Naive thymus-derived CD8-positive, alpha-beta T cell (primary cell): ENCODE data around the gene MAL. TPM values are rescaled to one million over a fixed set of nuclear protein-coding genes. Genes with fewer than 3 reads are reported as not detected.

ENCODE experiments used
- ATAC-seq, 2 donors: fragments of 150-1000 bp; cut with Tn5 transposase in 1 of 2; sonication (Bioruptor Pico), chemical (Tn5 transposase) in 1 of 2; 1 replicate in 1 of 2; 2 replicates in 1 of 2; pipeline ENCODE4 v1.10.0; 2021; ENCODE audit warnings: mild to moderate bottlenecking in 2 of 2, moderate library complexity in 2 of 2
- POLR2A ChIA-PET: fragments of 350-600 bp; sonication (Branson Sonifier 250); formaldehyde crosslinking; loops from one replicate; lab custom pipeline; 2021; ENCODE audit warnings: antibody characterized with exemption; lab: Charles Lee
- DNase-seq, 10 donors: peaks; one replicate each; pipeline versions ENCODE4 v3.0.0 to v3.0.0-alpha.2; 2020 to 2022
- H3K27ac Mint-ChIP-seq, 10 donors: one replicate each; pipeline ENCODE4 v1.8.0; 2020 to 2022; ENCODE audit warnings: mild to moderate bottlenecking in 10 of 10, mixed read lengths in 10 of 10, moderate library complexity in 4 of 10, inconsistent platforms in 1 of 10
- H3K27me3 Mint-ChIP-seq, 5 donors: one replicate each; pipeline ENCODE4 v1.8.0; 2021 to 2022; ENCODE audit warnings: mixed read lengths in 5 of 5
- H3K36me3 Mint-ChIP-seq, 3 donors: one replicate each; pipeline ENCODE4 v1.8.0; 2020 to 2022; ENCODE audit warnings: mixed read lengths in 3 of 3, mild to moderate bottlenecking in 2 of 3, inconsistent platforms in 1 of 3
- H3K4me1 Mint-ChIP-seq, 4 donors: one replicate each; pipeline ENCODE4 v1.8.0; 2021 to 2022; ENCODE audit warnings: mixed read lengths in 4 of 4
- H3K4me3 Mint-ChIP-seq, 10 donors: one replicate each; pipeline ENCODE4 v1.8.0; 2020 to 2022; ENCODE audit warnings: mild to moderate bottlenecking in 10 of 10, mixed read lengths in 10 of 10, moderate library complexity in 6 of 10, inconsistent platforms in 1 of 10
- H3K9me3 Mint-ChIP-seq, 9 donors: one replicate each; pipeline ENCODE4 v1.8.0; 2020 to 2022; ENCODE audit warnings: mixed read lengths in 9 of 9, mild to moderate bottlenecking in 3 of 9, inconsistent platforms in 1 of 9, moderate library complexity in 1 of 9
- polyA plus RNA-seq, 3 donors: library from polyadenylated mRNA; unstranded; fragments of 300-500 nt; fragmentation: Illumina TruSeq; gene quantifications; one replicate each; pipeline ENCODE4 v1.2.3, GENCODE V29; 2021
- total RNA-seq, 8 experiments: library from RNA in 2 of 8; stranded (reverse) in 2 of 8; gene quantifications; one replicate each; pipeline ENCODE4 v1.2.3 and lab custom pipeline; 2021 to 2026

Gene MAL
- 100 to 1,000 TPM; 116 to 117 TPM for total RNA-seq
- polyA plus RNA-seq, result 100 to 1,000 TPM; 158 to 284 (median 273) TPM
- 5.0 to 69.4 (median 55.5) reads per million in 6 experiments for total RNA-seq (lab: John Stamatoyannopoulos, UW)

- Mint-ChIP-seq H3K4me3 (peak within 1 kb of the TSS; percentile 92 to 100 (median 99)), H3K27me3 (peaks cover 0 to 11% (median 0%) of the 10 kb centered on the region in 5 donors), H3K4me1 (peaks cover 44 to 80% (median 71%) of the 10 kb centered on the region in 4 donors), H3K9me3 (no peaks in the 10 kb centered on the region), H3K27ac (peak within 1 kb of the TSS; percentile 96 to 100 (median 97)), H3K36me3 (peaks cover 0 to 15% (median 3%) of the 10 kb centered on the region in 3 donors)
- POLR2A ChIA-PET, result interaction anchor here (1.0 to 14.4 kb wide), 11 partner anchors 9 to 139 kb away, joined by 3 to 944 read pairs (median 22); partner anchors contain the start of genes MRPS5 and ZNF514
- DNase-seq (peak; percentile 40 to 76 (median 58)), ATAC-seq (peak; percentile 57 to 60)
Observed at GRCh38 chr2:95025406-95026319, at the start of gene MAL. MAL (plus strand) TSS chr2:95025708; CDS start chr2:95025793, 85 bp downstream.

GRCh38 chr2:94977826-94978225, 47.7 kb upstream of the MAL start:
- Mint-ChIP-seq H3K27ac (no peak overlapping the region), H3K4me3 (no peak overlapping the region), H3K9me3 (peaks cover 0 to 3% (median 0%) of the 10 kb centered on the region in 9 donors), H3K27me3 (peaks cover 10 to 43% (median 16%) of the 10 kb centered on the region in 5 donors), H3K36me3 (no peaks in the 10 kb centered on the region), H3K4me1 (no peaks in the 10 kb centered on the region)
- POLR2A ChIA-PET, result no interaction called here
- ATAC-seq, result no peak
- no peak for DNase-seq

- ATAC-seq, result no peak
- no peaks in the 10 kb centered on the region for H3K4me1 Mint-ChIP-seq
- no peaks in the 10 kb centered on the region for H3K9me3 Mint-ChIP-seq
- DNase-seq, result no peak
- H3K4me3 Mint-ChIP-seq, result no peak overlapping the region
- no peak overlapping the region for H3K27ac Mint-ChIP-seq
- peaks cover 7 to 44% (median 15%) of the 10 kb centered on the region in 5 donors for H3K27me3 Mint-ChIP-seq
- no peaks in the 10 kb centered on the region for H3K36me3 Mint-ChIP-seq
- POLR2A ChIA-PET, result no interaction called here
Observed at GRCh38 chr2:94978917-94979316, 46.6 kb upstream of the MAL start.

GRCh38 chr2:94979406-94980375, 45.8 kb upstream of the MAL start:
- no peak for ATAC-seq

GRCh38 chr2:94980406-94980805, 45.1 kb upstream of the MAL start:
- ATAC-seq (no peak), DNase-seq (no peak)
- Mint-ChIP-seq H3K4me1 (no peaks in the 10 kb centered on the region), H3K9me3 (no peaks in the 10 kb centered on the region), H3K4me3 (no peak overlapping the region), H3K27ac (no peak overlapping the region), H3K27me3 (peaks cover 4 to 50% (median 17%) of the 10 kb centered on the region in 5 donors), H3K36me3 (no peaks in the 10 kb centered on the region)
- POLR2A ChIA-PET, result no interaction called here

More at GRCh38 chr2:94979406-94980375, 45.8 kb upstream of the MAL start:
- POLR2A ChIA-PET, result no interaction called here
- Mint-ChIP-seq H3K27ac (no peak overlapping the region), H3K9me3 (no peaks in the 10 kb centered on the region), H3K4me3 (no peak overlapping the region), H3K36me3 (no peaks in the 10 kb centered on the region), H3K4me1 (no peaks in the 10 kb centered on the region), H3K27me3 (peaks cover 10 to 50% (median 17%) of the 10 kb centered on the region in 5 donors)
- no peak for DNase-seq

GRCh38 chr2:94982156-94982555, 43.4 kb upstream of the MAL start:
- Mint-ChIP-seq H3K4me1 (peaks cover 0 to 1% (median 0%) of the 10 kb centered on the region in 4 donors), H3K27me3 (peaks cover 6 to 49% (median 20%) of the 10 kb centered on the region in 5 donors), H3K36me3 (no peaks in the 10 kb centered on the region), H3K27ac (peak overlapping the region in 1 of 10 donors; percentile 20), H3K9me3 (no peaks in the 10 kb centered on the region), H3K4me3 (no peak overlapping the region)
- DNase-seq, result no peak
- ATAC-seq, result no peak
- POLR2A ChIA-PET, result no interaction called here

GRCh38 chr2:94982675-94983074, 42.8 kb upstream of the MAL start:
- Mint-ChIP-seq H3K4me3 (no peak overlapping the region), H3K4me1 (peaks cover 0 to 1% (median 0%) of the 10 kb centered on the region in 4 donors), H3K9me3 (no peaks in the 10 kb centered on the region), H3K27ac (no peak overlapping the region), H3K36me3 (no peaks in the 10 kb centered on the region), H3K27me3 (peaks cover 5 to 44% (median 17%) of the 10 kb centered on the region in 5 donors)
- POLR2A ChIA-PET, result no interaction called here
- ATAC-seq (no peak), DNase-seq (no peak)

GRCh38 chr2:94984964-94985575, 40.4 kb upstream of the MAL start:
- no peak overlapping the region for H3K4me3 Mint-ChIP-seq
- POLR2A ChIA-PET, result no interaction called here

GRCh38 chr2:94985636-94986035, 39.9 kb upstream of the MAL start:
- ATAC-seq (no peak), DNase-seq (no peak)
- POLR2A ChIA-PET, result interaction anchor here (1.1 kb wide), 1 partner anchor 130 kb away, joined by 3 read pairs; no protein-coding TSS in a partner anchor
- Mint-ChIP-seq H3K27ac (no peak overlapping the region), H3K4me1 (peaks cover 0 to 1% (median 0%) of the 10 kb centered on the region in 4 donors), H3K27me3 (peaks cover 5 to 31% (median 19%) of the 10 kb centered on the region in 5 donors), H3K36me3 (no peaks in the 10 kb centered on the region), H3K4me3 (no peak overlapping the region), H3K9me3 (no peaks in the 10 kb centered on the region)

More at GRCh38 chr2:94984964-94985575, 40.4 kb upstream of the MAL start:
- peaks cover 0 to 1% (median 0%) of the 10 kb centered on the region in 4 donors for H3K4me1 Mint-ChIP-seq
- no peaks in the 10 kb centered on the region for H3K9me3 Mint-ChIP-seq
- H3K36me3 Mint-ChIP-seq, result no peaks in the 10 kb centered on the region
- peaks cover 5 to 31% (median 19%) of the 10 kb centered on the region in 5 donors for H3K27me3 Mint-ChIP-seq
- DNase-seq (no peak), ATAC-seq (no peak)
- H3K27ac Mint-ChIP-seq, result no peak overlapping the region

- peak in 1 of 2 donors; percentile 49 for ATAC-seq
- POLR2A ChIA-PET, result interaction anchor here (1.1 kb wide), 1 partner anchor 129 kb away, joined by 3 read pairs; no protein-coding TSS in a partner anchor
- Mint-ChIP-seq H3K9me3 (no peaks in the 10 kb centered on the region), H3K4me3 (no peak overlapping the region), H3K27me3 (peaks cover 5 to 25% (median 19%) of the 10 kb centered on the region in 5 donors), H3K27ac (no peak overlapping the region), H3K36me3 (no peaks in the 10 kb centered on the region), H3K4me1 (peaks cover 0 to 1% (median 0%) of the 10 kb centered on the region in 4 donors)
- DNase-seq, result peak in 4 of 10 donors; percentile 18 to 28 (median 22)
Observed at GRCh38 chr2:94986392-94986963, 39.0 kb upstream of the MAL start.
